Stimulated activated CD8-positive, alpha-beta memory T cell treated with anti-CD3 and anti-CD28 coated beads, Interleukin-15, amount 100 ng/mL, for 48 hours (primary cell): ENCODE results near the gene TGFB1I1.
"Not testable (repeated sequence)": the region's sequence is repeated elsewhere in the genome, so short reads cannot be mapped to it uniquely, and the experiment has no call there.

Source experiments
- DNase-seq, 2 donors: peaks; one replicate each; pipeline ENCODE4 v3.0.0-alpha.2; 2020; ENCODE audit warnings: low read depth in 2 of 2

The TGFB1I1 gene

DNA sequence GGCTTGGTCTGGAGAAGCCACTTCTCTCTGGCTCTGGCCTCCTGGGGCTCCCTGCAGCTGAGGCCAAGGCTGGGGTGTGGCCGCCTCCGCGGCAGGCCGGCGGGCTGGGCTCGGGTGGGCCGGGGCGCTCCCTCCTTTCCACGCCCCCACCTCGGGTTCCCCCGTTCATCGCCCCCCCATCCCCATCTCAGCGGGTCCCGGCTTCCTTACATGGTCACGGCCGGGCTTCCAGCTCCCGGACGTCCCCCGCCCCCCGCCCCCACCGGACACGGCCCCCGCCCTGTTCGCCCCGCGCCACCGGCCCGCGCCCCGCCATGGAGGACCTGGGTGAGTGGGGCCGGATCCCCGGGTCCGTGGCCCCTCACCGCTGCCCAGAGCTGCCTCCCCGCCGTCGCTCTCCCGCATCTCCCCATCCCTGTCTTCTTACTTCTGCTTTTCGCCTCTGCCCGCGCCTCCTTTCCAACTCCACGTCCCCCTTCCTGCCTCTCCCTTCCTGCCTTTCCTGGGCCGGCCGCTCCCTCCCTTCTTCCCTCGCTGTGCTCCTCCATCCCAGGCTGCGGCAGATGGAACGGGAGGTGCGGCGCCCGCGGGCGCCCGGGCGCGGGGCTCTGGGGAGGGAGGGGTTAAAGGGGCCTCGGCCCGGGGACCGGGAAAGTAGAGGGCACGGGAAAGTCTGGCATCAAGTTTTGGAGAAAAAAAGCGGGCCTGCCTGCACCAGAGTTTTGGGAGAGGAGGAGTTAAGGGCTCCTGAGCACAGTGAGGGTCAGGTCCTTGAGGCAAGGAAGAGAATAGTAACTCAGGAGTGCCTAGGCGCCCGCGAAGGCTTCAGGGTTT lies at the start of gene TGFB1I1:
TSS of gene TGFB1I1 (plus strand) at position 278 of the 834 bp plus-strand sequence. CDS start at position 315, 37 bp downstream.
- DNase-seq, result no peak

DNA sequence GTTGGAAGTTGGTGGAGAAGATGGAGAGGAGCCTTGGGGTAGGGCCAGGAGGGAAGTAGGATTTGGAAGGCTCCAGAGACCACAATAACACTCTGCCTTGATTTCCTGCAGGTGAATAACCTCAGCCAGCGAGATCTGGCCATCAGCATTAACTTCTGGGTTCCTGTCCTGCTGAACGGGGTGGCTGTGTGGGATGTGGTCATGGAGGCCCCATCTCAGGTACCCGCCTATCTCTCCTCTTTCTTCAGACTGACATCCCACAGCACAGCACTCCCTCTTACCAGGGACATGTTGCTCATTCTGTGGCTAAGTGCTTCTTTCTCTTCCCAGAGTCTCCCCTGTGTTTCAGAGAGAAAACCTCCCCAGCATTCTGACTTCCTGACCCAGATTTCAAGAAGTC lies 48.7 kb upstream of the TGFB1I1 start:
- DNase-seq, result no peak

DNA sequence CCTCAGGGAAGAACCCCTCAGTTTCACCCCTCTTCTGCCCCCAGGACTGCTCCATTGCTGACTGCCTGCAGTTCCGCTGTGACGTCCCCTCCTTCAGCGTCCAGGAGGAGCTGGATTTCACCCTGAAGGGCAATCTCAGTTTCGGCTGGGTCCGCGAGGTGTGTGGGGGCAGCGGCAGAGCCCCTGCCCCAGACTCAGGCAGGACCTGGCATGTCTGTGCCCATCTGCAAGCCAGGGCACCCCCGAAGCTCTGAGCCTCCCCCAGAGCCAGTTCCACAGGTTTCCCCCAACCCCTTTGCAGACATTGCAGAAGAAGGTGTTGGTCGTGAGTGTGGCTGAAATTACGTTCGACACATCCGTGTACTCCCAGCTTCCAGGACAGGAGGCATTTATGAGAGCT lies 48.2 kb upstream of the TGFB1I1 start:
- DNase-seq, result no peak

DNA sequence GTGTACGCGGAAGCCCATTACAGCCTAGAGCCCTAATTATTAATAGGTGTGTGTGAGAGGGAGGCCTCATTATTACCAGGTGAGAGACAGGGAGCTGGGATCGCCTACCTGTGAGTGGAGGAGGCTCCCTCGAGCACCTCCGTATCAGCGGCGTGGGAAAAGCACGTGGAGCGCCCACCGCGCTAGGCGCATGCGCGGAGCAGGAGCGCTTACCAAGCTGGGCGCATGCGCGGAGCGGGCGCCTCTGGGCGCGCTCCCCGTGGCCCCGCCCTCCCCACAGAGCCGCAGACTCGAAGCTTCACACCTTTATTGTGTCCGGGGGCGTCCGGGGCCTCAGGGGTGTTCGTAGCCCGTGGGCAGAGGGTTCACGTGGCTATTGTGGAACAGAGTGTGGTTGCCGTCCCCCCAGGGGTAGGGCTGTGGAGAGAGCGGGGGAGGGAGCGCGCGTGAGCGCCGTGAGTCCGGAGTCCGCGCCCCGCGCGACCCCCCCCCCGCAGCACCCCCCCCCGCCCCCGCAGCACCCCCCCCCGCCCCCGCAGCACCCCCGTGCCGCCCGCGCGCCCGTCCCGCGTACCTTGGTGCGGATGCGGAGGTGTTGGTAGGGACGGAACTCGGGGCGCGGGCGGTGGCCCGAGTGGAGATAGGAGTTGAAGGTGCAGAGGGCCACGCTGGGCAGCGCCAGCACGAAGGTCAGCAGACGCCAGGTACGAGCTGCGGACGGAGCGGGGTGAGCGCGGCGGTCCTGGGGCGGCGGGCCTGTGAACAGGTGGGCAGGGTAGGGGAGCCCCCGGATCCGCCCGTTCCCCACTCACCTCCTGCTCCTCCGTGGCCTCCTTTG lies 44.3 kb upstream of the TGFB1I1 start:
- peak; percentile 50 to 57 for DNase-seq

DNA sequence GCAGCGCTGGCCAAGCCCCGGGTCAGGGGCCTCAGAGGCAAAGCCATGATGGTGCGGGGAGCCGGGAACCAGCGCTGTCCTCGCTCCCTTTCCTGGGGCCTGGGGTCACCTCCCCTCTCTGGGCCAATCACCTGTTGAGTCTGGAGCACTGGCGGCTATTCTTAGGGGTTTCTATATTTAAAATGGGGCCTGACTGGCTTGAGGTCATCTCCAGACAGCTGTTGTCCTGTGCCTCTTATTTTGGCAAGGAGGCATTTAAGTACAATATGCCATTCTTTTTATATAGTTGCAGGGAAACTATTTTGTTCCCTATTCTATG lies 43.7 kb upstream of the TGFB1I1 start, which contains the start of gene COX6A2:
TSS of gene COX6A2 (minus strand) at position 82 of the 319 bp plus-strand sequence. CDS start at position 47, 35 bp downstream.
- no peak for DNase-seq

DNA sequence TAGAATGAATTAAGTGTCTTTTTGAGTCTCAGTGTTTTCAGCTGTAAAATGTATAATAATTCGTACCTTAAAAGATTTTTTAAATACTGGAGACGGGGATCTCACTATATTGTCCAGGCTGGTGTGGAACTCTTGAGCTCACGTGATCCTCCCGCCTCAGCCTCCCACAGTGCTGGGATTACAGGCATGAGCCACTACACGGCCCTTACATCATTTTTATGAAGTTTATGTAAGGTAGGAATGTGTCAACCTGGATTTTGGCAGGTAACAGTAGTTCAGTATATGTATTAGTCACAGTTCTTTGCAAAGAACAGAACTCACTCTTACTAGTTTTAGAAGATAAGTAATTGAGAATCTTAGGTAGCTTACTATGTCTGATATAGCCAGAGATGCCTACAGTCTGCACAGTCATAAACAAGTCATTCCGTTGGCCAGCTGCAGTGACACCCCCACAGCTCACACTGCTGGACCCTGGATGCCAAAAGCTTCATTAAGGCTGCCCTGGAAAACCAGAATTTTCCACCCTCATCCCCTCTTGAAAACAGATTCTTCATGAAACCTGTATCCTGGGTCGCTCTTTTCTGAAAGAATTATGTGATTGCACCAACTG lies 43.2 kb upstream of the TGFB1I1 start:
- DNase-seq, result no peak

DNA sequence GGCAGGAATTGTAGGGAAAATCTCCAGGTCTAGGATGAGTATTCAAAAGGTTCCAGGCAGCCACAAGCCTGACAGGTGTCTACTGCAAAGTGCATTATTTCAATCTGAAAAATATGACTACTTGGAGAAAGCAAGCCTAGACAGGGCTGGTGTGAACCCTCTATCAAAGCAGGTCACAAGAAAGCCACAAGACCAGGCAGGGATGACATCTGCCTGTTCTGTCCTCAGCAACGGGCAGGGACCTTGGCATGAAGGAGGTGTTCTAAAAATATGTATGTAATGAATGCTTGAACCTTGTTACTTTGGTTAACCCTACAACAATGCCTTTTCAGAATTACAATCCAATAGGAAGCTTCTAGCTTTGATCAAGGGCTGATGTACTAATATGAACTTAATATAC lies 42.6 kb upstream of the TGFB1I1 start:
- no peak for DNase-seq

DNA sequence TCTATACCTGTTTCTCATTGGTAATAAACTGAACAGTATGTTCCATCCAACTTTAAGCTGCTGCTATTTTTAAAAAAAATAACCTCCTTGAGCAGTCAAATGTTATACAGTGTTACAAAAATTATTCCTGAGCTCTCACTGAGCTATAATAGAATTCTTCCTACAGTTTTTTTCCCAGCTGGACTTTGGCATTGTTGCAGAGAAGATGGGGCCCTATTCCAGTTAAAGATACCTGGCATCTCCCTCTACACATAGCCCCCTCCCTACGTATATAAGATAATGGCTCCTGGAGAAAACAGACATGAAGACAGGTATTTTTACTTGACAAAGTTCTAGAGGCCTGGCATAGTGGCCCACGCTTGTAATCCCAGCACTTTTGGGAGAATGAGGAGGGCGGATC lies 42.2 kb upstream of the TGFB1I1 start:
- DNase-seq, result no peak

DNA sequence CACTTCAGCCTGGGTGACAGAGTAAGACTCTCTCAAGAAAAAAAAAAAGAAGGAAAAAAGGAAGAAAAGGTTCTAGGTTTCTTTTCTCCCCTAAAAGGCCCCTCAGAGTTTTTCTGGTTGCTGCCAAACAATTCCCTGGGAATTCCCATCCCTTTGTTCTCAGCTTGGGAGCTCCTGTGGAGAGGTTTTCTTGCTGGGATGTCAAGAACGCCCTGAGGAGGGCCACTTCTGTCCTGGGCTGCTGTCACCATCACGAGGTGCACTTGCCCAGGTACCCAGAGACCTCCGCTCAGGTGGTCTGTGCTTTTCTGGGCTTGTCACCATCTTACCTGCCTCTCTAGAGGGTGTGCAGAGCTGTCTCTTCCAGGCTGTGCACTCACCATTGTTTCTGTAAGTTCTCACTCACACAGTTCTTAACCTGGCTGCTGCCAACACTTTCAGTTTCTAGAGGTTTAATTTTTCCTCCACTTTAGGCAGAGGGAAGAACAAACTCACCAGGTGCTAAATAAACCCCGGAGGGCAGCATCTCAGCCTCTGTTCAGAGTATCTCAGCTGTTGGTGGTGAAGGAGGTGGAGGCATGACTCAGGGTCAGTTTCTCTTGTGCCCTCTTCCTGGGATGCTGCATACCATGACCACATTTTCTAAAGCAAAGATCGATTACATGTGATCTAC lies 41.4 kb upstream of the TGFB1I1 start:
- no peak for DNase-seq

DNA sequence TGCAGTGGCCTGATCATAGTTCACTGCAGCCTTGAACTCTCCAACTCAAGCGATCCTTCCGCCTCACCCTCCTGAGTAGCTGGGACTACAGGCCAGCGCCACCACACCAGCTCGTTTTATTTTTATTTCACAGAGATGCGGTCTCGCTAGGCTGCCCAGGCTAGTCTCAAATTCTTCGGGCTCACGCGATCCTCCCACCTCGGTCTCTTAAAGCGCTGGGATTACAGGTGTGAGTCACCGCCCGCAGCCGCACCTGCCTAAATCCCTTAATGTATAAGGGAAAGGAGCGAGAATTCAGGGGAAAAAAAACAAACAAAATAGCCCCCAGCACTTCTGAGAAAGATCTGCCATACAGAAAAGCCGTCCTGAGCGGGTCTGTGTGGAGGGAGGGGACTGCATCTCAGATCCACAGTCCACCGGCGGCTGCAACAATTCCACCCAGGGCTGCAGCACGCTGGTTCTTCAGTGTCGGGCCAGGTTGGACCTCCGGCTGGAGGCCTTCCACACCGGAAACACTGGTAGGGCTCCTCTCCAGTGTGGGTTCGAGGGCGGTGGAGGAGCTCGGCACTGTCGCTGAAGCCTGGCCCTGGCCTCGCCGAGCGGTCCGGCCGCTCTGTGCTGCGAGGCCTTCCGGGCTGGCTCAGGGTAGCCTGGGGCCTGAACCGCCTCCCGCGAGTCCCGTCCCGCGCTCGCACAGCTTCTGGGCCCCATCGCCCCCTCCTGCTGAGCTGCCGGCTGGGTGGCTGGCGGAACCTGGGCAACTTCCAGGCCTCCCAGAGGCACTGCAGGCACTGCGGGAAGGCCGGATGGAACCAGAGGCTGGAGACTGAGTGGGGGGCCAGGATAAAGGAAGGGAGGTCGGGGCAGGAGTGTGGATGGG lies 36.4 kb upstream of the TGFB1I1 start:
- no peak for DNase-seq

DNA sequence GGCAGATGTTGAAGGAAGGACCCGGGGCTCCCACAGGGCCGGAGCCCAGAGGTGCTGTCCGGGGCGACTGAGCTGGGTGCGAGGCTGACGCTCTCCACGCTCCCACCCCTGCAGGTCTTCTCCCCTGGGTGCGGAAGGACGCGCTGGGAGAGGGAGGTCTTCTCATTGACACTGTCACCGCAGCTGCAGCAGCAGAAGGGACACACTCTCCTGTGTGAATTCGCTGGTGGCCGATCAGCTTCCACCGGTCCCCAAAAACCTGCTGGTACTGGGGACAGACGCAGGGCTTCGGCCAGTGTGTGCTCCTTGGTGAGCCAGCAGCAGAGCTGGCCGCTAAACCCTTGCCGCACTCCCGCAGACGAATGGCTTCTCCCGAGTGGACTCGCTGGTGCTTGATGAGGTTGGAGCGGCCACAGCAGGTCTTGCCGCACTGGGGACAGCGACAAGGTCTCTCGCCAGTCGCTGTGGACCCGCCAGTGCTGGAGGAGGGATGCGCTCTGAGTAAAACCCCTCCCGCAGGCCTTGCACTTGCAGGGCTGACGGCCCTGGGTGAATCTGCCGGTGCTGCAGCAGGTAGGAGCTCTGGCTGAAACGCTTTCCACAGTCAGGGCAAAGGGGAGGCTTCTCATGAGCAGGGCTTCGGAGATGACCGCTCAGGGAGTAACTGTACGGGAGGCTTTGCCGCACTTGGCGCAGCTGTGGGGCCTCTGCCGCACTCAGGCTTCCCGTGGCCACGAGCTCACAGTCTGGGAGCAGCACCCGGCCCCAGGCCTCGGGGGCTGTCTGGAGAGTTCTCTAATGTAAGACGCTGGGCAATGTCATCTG lies 35.5 kb upstream of the TGFB1I1 start:
- no peak for DNase-seq

DNA sequence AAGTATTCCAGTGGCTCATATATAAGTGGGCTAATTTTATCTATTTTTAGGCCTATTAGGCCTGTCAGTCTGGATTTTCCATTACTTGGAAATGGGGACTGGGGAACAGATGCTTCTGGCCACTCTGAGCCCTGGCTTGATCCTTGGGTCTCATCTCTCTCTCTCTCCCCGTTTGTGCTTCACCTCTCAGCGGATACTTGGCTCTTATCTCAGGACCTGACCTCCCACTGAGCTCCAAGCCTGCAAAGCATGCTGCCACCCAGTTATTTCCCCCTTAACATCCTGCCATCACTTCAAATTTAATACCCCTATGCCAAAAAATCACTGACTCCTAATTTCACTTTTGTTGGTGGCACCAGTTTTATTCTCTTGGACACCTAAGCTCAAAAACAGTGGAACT lies 33.5 kb upstream of the TGFB1I1 start:
- no peak for DNase-seq

DNA sequence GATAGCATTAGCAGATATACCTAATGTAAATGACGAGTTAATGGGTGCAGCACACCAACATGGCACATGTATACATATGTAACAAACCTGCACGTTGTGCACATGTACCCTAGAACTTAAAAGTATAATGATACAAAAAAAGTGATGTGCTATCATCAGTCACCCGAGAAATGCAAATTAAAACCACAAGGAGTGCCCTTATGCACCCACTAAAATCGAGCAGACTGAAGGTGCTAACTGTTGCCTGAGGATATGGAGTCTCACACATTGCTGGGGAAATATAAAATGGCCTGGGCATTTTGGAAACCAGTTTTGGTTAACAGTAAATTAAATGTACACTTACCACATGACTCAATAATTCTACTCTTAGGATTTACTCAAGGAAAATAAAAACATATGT lies 32.9 kb upstream of the TGFB1I1 start:
- not testable (repeated sequence) for DNase-seq

DNA sequence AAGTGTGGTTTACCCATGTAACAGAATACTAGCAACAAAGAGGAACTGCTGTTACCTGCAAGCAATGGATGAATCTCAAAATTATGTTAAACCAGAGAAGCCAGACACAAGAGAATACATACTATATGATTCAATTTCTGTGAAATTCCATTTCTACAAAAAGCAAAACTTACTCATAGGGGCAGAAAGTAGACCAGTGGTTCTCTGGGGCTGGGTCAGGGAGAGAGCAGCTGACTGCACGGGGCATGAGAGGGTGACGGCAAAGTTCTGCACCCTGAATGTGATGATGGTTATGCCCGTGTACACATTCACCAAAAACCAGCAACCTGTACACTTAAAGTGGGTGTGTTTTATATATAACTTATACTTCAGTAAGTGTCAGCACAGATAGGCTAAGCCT lies 32.4 kb upstream of the TGFB1I1 start:
- DNase-seq, result no peak

DNA sequence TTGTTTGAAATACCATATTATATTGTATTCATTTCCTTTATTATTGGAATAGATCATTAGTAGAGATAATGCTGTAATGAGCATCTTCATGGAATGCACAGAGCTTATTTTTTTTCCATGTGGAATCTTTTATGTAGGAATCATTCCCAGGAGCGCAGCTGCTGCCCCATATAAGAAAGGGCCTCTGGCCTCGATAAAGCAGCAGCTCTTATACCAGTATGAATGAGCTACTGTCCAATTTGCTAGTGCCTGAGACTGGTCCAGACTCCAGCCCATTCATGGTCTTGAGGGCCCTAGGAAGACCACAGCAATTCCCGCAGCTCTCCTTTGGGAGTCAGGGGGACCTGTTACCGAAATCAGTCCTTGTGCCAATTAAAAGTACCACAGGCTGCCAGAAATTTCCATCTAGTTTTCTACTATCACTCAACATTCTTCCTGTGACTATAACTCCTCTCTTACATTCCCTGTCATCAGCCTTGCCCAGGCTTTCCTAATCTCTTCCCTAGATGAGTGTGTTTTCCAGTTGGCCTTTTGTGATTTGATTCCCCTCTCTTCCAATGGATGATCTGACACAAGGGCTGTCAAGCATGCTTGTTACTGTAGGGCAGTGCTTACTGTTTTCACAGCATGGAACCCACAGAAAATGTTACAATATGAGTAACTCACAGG lies 31.3 kb upstream of the TGFB1I1 start:
- DNase-seq, result no peak

DNA sequence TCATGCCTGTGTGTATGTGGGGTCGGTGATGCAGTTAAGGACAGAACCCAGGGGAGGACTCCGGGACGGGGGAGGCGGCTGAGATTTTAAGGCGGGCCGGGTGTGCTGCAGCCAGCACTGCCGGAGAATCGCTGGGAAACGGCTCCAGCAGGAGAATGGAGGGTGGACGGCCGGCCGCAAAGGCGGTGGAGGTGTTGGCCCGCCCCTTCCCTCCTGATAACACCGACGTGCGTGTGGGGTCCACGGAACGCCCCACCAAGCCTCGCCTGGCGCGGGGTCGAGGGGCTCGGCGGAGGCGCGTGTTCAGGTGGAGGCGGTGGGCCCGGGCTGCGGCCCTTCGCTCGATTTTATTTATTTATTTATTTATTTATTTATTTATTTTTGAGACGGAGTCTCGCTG lies 30.0 kb upstream of the TGFB1I1 start:
- DNase-seq, result no peak

DNA sequence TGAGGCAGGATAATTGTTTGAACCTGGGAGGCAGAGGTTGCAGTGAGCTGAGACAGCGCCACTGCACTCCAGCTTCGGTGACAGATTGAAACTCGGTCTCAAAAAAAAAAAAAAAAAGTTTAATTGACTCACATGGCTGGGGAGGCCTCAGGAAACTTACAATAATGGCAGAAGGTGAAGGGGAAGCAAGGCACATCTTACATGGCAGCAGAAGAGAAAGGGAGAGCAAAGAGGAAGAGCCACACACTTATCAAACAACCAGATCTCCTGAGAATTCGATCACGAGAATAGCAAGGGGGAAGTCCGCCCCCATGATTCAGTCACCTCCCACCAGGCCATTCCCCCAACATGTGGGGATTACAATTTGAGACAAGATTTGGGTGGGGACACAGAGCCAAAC lies 26.0 kb upstream of the TGFB1I1 start:
- not testable (repeated sequence) for DNase-seq

DNA sequence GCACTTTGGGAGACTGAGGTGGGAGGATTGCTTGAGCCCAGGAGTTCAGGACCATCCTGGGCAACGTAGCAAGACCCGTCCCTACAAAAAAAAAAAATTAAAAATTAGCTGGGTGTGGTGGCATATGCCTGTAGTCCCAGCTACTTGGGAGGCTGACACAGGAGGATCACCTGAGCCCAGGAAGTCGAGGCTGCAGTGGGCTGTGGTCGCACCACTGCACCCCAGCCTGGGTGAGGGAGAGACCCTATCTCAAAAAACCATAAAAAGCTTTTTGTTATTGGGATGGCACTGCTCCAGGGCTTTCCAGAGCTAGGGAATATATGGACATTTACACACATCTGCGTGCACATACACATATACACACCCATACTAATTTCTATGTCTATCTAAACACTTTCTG lies 20.8 kb upstream of the TGFB1I1 start:
- no peak for DNase-seq

DNA sequence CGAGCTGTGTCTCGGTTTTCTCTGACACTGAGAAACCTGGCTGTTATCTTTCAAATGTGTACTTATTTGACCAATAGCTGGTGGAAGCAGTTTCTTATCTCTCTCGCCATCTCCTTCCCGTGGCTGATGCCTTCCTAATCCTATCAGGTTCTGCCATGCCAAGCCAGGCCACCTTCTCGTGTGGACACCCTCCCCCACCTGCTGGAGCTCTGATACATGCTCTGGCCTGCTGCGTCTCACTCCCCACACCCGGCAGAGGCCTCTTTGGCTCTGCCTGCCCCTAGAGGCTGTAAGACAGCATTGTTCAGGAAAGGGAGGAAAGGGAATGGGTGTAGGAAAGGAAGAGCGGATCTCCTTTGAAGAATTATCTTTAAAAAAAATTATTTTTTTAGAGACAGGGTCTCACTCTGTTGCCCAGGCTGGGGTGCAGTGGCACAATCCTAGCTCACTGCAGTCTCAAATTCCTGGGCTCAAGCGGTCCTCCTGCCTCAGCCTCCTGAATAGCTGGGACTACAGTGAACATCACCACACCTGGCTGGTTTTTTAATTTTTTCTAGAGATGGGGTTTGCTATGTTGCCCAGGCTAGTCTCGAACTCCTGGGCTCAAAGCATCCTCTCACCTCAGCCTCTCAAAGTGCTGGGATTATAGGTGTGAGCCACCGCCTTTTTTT lies 20.1 kb upstream of the TGFB1I1 start:
- DNase-seq, result no peak
